ENCODE results near the gene RASAL1.
"Not testable (repeated sequence)": the region's sequence is repeated elsewhere in the genome, so short reads cannot be mapped to it uniquely, and the experiment has no call there.

Gene RASAL1

DNA sequence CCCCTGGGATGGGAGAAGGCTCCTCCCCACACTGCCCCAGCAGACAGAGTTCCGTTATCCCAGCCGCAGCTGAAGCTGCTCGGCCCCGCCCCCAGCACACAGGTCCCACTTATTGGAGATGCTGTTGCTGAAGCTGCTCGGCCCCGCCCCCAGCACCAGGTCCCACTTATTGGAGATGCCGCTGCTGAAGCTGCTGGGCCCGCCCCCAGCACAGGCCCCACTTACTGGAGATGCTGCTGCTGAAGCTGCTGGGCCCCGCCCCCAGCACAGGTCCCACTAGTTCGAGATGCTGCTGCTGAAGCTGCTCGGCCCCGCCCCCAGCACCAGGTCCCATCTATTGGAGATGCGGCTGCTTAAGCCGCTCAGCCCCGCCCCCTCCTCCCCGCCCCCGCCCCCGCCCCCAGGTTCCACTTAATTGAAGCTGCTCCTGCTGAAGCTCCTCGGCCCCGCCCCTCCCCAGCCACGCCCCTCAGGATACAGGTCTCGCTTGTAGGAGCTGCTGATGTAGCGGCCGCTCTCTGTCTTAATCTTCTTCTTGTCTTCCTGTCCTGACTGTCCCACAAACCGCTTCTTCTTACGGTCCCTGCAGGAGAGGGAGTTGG lies 26.0 kb upstream of the RASAL1 start:
- DNase-seq: peak; percentile 11 to 18

DNA sequence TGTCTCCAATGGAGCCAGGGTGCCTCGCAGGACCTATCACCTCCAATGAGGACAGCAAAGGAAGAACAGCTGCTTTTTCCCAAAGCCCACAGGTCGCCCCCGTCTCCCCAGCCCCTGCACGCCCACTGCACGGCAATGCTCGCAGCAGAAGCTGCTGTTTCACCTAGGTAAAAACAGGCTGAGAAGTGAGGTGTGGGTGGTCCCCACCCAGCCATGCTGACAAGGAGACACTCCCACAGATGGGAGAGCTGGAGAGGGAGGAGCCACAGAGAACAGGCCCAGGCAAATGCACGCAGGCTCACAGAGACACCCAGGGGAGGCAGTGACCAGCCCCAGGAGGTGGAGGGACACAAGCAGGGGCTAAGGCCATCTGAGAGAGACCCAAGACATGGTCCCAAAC lies 24.4 kb upstream of the RASAL1 start:
- no peak for DNase-seq

DNA sequence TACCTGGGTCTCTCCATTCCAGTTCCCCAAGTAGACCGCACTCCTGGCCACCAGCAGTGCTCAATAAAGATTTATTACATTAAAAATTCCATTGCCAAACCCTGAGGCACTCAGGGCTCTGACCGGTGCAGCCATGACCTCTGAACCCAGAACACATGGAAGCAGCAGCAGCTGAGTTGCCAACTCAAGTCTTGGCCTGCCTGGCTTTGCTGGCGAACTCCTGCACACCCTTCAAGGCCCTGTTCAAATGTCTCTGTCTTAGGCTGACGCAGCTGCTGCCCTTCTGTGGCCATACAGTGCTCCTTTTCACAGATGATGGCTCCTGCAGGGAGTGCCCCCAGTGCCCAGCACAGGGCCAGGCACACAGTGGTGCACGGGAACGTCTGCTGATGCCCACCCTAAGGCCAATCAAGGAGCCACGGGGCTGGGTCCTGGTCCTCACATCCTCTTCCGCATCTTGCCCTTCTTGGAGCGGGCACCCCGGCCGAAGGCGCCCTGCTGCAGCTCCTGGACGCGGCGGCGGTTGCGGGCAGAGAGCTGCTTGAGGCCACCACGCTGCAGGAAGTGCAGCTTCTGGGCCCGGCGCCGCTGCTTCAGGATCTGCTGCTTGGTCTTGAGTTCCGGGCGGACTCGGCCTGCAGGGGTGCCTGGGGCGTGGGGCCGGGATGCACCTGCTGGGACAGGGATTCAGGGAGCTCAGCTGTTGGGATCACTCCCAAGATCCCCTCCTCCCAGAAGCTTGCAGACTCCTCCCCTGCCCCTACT lies 23.1 kb upstream of the RASAL1 start:
- DNase-seq: no peak

DNA sequence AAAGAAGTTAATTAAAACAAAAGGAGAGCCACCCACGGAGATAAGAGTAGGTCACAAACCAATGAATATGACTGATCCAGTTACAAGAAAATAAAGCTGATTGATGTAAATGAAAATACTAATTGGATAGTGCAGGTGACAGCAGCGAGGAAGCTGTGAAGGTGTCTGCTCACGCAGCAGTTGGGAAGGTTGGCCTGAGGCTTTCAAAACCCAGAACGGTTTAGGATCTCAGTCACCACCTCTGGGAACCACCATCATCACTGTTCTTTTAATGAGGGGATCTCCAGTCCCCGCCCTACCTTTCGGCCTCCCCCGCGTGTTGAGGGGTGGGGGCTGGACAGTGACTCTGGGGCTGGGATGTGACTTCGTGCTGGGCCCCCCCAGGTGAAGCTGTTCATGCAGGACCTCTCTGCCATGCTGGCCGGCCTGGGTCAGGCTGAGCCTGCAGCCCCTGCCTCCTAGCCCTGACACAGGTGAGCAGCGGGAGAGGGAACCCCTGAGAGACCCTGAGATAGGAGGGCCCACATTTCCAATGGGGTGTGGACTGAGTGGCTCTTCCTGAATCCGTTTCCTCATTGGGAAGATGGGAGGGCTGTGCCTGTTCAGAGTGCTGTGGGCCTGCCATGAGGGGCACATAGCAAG lies 21.8 kb upstream of the RASAL1 start:
- no peak for DNase-seq

DNA sequence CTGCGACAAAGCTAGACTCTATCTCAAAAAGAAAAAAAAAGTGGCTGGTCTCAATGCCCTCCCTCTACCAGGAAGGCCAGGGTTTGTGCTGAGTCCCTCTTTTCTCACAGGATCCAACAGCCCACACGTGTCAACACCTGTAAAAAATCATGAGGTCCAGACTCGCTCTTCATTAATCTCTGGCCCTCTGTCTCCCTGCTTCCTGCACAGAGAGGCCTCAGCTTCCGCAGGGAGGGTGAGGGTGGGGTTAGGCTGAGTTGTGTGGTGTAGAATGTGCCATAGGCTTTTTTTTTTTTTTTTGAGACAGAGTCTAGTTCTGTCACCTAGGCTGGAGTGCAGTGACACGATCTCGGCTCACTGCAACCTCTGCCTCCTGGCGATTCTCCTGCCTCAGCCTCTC lies 20.1 kb upstream of the RASAL1 start:
- DNase-seq: no peak

DNA sequence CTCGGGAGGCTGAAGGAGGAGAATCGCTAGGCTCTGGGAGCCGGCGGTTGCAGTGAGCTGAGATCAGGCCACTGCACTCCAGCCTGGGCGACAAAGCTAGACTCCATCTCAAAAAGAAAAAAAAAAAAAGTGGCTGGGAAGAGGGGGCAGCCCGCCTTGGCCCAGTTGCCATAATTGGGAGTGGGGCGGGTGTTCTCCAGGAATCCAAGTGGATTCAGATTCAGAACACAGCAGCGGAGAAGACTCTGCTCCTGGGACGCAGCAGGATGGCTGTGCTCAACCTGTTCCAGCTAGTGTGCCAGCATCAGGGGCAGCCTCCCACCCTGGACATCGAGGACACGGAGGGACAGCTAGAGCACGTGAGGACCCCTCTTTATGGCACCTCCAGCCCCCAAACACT lies 19.5 kb upstream of the RASAL1 start:
- DNase-seq: no peak

DNA sequence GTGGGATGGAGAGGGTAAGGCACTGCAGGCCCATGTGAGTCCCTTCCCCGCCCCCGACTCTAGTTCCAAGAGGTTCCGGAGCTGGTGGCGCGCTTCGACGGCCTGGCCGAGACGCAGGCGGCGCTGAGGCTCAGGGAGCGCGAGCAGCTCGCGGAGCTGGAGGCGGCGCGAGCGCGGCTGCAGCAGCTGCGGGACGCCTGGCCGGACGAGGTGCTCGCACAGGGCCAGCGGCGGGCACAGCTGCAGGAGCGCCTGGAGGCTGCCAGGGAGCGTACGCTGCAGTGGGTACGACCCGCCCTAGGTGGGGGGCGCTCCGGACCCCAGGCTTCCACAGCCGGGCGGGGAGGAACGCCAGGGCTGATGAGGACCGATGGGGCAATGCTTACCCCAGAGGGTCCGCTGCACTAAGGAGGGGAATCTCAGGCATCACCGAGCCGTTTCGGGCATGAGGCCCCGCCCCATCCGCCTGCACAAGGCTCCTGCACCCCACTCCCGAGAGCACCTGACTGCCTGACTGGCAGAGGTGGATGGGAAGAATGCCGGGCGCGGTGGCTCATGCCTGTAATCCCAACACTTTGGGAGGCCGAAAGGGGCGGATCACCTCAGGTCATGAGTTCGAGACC lies 18.9 kb upstream of the RASAL1 start:
- DNase-seq: no peak

DNA sequence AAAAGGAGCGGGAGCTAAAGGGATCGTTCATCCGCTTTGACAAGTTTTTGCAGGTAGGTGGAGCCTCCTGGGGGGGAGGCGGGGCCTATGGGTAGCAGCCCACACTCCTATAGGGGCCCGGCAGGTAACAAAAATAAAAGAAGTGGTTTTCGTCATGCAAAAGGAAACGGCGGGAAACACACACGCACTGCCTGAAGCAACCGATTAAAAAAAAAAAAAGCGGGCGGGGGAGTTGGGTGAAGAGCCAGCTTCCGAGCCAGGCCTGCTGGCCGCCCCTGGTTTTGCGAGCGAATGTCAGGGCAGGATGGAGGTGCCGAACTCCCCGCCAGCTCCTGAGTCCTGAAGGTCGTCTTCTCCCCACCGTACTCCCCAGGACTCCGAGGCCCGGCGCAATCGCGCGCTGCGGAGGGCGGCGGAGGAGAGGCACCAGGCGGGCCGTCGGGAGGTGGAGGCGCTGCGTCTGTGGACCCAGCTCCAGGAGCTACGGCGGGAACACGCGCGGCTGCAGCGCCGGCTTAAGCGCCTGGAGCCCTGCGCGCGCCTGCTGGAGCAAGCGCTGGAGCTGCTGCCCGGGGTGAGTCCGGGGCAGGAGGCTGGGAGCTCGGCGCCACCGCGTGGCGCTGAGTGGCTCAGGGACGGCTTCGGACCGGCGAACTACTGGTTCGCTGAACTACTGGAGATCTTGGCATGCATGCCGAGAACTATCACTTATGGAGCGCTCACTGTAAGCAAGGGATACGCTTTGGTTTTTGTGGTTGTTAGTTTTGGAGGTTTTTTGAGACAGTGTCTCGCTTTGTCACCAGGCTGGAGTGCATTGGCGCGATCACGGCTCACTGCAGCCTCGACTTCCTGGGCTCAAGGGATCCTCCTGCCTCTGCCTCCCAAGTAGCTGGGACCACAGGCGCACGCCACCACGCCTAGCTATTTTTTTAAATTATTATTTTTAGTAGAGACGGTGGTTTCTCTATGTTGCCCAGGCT lies 17.6 kb upstream of the RASAL1 start:
- peak; percentile 50 to 51 for DNase-seq

DNA sequence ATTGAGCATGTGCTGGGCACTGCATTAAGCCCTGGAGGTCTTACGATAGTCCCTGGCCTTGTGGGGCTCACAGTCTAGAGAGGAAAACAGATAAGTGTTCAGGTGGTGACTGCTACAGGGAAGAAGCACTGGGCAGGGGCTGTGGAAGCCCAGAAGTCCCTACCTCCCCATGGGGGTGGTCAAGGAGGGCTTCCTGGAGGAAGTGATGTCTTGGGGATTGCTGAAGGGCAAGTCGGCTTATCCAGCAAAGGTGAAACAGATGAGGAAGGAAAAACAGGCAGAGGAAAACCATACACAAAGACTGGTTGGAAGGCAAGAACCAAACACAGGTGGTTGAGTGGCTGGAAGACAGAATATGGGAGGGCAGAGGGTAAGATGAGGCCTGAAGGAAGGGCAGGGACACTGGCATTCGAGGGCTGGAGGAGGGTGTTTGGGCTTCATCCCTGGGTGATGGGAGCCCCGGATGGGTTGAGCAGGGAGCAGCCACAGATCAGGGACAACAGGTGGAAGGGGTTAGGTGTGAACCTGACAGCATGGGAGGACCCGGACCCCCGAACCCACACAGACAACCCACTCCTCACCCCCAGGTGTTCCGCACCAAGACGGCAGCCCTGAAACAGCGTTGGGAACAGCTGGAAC lies 16.8 kb upstream of the RASAL1 start:
- DNase-seq: no peak

DNA sequence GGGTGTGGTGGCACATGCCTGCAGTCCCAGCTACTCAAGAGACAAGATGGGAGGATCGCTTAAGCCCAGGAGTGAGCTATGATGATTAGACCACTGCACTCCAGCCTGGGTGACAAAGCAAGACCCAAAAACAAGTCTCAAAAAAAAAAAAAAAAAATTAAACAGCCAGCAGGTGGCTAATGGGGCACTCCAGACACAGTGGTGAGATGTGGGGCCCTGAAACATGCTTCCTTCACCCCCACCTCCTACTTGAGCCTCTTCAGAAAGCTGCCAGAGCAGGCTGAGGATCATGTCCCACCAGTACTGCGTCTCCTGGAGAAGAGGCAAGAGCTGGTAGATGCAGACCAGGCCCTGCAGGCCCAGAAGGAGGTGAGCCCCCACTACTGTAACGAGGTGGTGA lies 16.1 kb upstream of the RASAL1 start:
- DNase-seq: no peak

DNA sequence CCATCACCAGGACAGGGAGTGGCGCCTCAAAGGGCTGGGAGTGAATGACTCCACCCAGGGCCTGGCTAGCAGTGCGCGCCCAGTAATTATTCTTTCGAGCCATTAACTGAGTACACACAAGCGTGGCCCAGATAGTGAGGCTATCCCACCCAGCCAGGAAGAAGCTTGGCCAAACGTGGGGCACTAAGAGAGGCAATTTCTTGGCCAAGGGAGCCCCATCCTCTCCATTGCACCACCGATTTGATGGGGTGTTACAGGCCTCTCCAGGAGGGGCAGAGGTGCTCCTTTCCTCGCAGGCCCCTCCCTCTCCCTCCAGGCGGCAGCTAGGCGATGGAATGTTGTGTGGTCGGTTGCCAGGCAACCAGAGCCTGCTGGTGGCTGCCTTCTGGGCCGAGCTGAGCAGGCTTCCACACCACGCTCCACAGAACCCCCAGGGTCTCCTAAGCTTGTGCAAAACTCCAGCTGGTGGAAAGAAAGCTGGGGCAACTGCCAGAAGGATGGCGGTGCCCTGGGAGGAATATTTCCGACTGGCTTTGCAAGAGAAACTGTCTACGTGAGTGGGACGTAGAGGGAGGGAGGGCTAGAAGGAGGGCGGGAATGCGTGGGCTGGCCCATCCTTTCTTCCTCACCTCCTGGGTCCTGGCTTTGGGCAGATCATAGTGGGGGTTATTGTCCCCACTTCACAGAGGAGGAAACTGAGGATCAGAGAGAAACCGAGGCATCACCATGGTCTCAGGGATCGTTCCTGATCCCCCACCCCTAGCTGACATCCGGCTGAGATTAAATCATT lies 14.0 kb upstream of the RASAL1 start, which contains the start of gene CFAP73:
Gene CFAP73 (plus strand): TSS at position 364 of the 790 bp plus-strand sequence. CDS start 134 bp downstream, at position 498.
- no peak for DNase-seq

DNA sequence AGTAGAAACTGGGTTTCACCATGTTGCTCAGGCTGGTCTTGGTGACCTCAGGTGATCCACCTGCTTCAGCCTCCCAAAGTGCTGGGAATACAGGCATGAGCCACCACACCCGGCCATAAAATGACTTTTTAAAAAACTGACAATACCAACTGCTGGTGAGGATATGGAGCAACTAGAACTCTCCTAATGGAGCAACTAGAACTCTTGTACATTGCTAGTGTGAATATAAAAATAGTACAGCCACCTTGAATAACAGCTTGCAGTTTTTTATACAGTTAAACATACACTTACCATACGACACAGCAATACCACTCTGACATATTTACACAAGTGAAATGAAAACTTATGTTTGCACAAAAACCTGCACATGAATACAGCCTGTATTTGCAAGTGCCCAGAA lies 11.4 kb upstream of the RASAL1 start:
- DNase-seq: no peak

DNA sequence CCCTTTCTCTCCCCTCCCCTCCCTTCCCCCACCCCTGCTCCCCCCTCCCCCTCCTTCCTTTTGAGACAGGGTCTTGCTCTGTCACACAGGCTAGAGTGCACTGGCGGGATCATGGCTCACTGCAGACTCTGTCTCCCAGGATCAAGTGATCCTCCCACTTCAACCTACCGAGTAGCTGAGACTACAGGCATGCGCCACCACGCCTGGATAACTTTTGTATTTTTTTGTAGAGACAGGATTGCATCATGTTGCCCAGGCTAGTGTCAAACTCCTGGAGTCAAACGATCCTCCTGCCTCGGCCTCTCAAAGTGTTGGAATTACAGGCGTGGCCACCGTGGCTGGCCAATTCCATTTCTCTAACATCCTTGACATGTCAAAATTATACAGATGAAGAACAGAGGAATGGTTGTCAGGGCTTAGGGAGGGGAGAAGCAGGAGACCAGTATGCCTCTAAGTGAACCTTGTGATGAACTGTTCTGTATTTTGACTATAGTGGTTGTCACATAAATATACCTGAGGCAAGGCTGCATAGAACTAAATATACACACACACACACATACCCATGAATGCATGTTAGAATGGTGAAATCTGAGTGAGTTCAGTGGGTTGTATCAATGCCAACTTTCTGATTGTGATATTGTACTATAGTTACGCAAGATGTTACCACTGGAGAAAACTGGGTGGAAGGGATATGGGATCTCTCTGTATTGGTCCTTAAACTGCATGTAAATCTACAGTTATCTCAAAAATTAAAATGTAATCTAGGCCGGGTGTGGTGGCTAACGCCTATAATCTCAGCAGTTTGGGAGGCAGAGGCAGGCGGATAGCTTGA lies 10.4 kb upstream of the RASAL1 start:
- DNase-seq: no peak

DNA sequence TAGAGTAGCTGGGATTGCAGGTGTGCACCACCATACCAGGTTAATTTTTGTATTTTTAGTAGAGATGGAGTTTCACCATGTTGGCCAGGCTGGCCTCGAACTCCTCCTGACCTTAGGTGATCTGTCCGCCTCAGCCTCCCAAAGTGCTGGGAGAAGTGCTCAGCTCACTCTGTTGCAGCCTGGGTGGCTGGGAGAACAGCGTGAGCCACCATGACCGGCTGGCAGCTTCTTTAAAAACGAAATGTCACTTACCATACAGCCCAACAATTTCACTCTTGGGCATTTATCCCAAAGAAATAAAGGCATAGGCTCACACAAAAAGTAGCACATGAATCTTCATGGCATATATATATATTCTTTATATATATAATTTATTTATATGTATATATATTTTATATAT lies 9.2 kb upstream of the RASAL1 start:
- no peak for DNase-seq

DNA sequence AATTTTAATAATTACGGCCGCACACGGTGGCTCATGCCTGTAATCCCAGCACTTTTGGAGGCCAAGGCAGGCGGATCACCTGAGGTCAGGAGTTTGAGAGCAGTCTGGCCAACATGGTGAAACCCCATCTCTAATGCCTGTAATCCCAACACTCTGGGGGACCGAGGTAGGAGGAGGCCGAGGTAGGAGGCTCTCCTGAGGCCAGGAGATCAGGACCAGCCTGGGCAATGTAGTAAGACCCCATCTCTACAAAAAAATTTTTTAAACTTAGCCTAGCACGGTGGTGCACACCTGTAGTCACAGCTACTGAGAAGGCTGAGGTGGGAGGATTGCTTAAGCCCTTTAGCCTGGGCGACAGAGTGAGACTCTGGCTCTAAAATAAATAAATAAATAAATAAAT lies 8.4 kb upstream of the RASAL1 start:
- DNase-seq: no peak

DNA sequence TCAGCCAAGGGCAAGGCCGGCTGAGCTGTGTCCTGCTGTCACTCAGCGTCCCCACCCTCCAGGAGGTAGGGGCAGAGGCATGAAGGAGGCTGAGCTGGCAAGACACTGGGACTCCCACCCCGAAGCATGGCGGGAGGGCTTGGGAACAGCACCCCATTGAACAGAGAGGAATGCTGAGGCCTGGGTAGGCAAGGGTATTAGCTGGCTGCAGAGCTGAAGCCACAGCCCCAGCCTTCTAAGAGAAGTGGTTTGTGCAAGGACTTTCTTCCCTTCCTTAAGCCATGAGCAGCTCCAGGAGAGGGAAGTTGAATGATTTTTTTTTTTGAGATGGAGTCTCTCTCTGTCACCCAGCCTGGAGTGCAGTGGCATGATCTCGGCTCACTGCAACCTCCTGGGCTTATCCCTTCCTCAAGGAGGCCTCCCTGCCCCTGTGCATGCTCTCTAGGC lies 7.3 kb upstream of the RASAL1 start:
- no peak for DNase-seq

DNA sequence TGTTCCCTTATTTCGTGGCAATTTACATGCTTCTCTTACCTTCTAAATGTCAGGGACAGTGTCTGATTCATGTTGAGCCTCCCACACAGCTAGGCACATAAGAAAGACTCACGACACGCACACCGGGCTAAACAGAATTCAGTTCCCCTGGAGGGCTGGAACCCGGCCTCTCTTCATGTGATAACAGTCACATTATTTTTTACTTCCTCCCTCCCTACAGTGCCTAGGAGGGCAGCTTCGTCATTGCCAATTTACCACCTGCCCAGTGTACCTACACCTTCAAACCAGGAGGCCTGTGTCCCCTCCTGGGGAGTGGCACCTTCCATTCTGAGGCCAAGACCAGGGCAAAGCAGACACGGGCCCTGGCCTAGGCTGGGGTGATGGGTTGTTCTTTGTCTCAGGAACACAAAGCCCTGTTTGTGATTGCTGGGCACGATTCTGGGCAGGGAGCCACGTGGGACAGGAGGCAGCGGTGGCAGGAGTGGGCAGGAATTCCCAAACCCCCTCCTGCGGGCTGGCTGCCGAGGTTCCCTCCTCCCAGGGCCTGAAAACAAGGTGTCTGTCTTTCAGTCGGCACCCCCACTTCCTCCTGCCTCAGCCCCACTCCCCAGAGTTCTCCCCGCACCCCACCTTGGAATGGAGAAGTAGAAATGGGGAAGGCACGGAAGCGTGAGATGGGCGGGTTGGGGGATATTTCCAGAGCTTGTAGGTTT lies 6.8 kb upstream of the RASAL1 start:
- DNase-seq: no peak

DNA sequence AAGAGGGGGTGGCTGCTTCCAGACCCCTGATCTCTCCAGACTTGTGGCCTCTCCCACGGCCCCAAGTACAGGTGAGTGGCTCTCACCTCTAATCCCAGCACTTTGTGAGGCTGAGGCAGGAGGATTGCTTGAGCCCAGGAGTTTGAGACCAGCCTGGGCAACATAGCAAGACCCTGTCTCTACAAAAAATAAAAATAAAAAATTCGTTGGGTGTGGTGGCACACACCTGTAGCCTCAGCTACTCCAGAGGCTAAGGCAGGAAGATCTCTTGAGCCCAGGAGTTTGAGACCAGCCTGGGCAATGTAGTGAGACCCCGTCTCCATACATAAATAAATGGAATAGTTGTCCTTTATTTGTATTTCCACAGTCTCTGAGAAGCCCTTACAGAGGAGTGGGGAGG lies 6.2 kb upstream of the RASAL1 start:
- not testable (repeated sequence) for DNase-seq

DNA sequence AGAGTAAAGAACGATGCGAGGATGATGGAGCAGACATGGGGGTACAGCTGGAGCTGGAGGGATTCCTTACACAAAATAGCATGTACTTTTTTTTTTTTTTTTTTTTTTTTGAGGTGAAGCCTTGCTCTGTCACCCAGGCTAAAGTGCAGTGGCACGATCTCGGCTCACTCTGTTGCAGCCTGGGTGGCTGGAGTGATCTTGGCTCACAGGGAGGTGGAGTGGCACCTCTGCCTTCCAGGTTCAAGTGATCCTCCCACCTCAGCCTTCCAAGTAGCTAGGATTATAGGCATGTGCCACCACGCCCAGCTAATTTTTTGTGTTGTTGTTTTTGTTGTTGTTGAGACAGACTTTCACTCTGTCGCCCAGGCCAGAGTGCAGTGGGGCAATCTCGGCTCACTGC lies 5.1 kb upstream of the RASAL1 start:
- no peak for DNase-seq

All from activated CD4-positive, alpha-beta T cell treated with anti-CD3 and anti-CD28 coated beads, Interleukin-2, amount 50 U/mL, for 4 hours (primary cell).